ENCODE data around the gene VSIG10L. TPM values are rescaled to one million over a fixed set of nuclear protein-coding genes. Genes with fewer than 3 reads are reported as not detected.

The VSIG10L gene
- polyA plus RNA-seq, 1 donor (not counting 4 experiments of a cell fraction or from before 2014, with no cell fraction given) = 1.5 TPM

GRCh38 chr19:51380379-51380778 lies 38.4 kb upstream of the VSIG10L start:
- no peak for FAIRE-seq
- H3K79me2 ChIP-seq (ENCODE audit: control insufficient read depth, insufficient read depth, low read length) = no peaks in the 10 kb centered on the region
- H3K36me3 ChIP-seq (ENCODE audit: control insufficient read depth in 2 of 2, extremely low read depth in 1 of 2, insufficient read depth in 2 of 2, low read length in 2 of 2) = no peaks in the 10 kb centered on the region
- no peak overlapping the region for H3K27ac ChIP-seq (ENCODE audit: control insufficient read depth, insufficient read depth, low read length)
- no peaks in the 10 kb centered on the region for H3K27me3 ChIP-seq (ENCODE audit: control insufficient read depth, extremely low read depth, insufficient read depth, low read length)
- no peak for DNase-seq (ENCODE audit: low read depth, low spot score)
- H2AFZ ChIP-seq (ENCODE audit: control insufficient read depth, low read length) = no peak overlapping the region
- H3K9me1 ChIP-seq (ENCODE audit: control insufficient read depth, extremely low read depth, insufficient read depth, low read length) = no peaks in the 10 kb centered on the region
- no peaks in the 10 kb centered on the region for H4K20me1 ChIP-seq (ENCODE audit: control insufficient read depth, extremely low read depth, insufficient read depth, low read length)
- no peak overlapping the region for H3K4me3 ChIP-seq (ENCODE audit: control insufficient read depth in 2 of 3, extremely low read depth in 1 of 3, insufficient read depth in 2 of 3, low read depth in 1 of 3, low read length in 3 of 3)
- TF ChIP-seq EZH2 (IDR thresholded peaks at IDR 0.05; ENCODE audit: low read length) (no peak), CTCF (optimal IDR thresholded peaks at IDR 0.05 in 1 of 3, IDR thresholded peaks at IDR 0.05 in 1 of 3, conservative IDR thresholded peaks at IDR 0.05 in 1 of 3; ENCODE audit: extremely low read depth in 1 of 3, insufficient read depth in 2 of 3, low read length in 3 of 3) (no peak)
- H3K4me1 ChIP-seq (ENCODE audit: control insufficient read depth, extremely low read depth, insufficient read depth, low read length) = no peaks in the 10 kb centered on the region
- dilution Hi-C loops (cut with MboI; ENCODE audit: extremely low pct_ligation_motif_present, low sequenced_read_pairs) = no loop called here
- no peak overlapping the region for H3K9ac ChIP-seq (ENCODE audit: control insufficient read depth, extremely low read depth, insufficient read depth, low read length)
- peaks cover 2% of the 10 kb centered on the region for H3K9me3 ChIP-seq (ENCODE audit: control insufficient read depth, low read depth, low read length)
- H3K4me2 ChIP-seq (ENCODE audit: control insufficient read depth, extremely low read depth, insufficient read depth, low read depth, low read length) = no peak overlapping the region

- FAIRE-seq = no peak
- Histone ChIP-seq H3K9me3 (ENCODE audit: control insufficient read depth, low read depth, low read length) (peaks cover 2% of the 10 kb centered on the region), H3K27ac (ENCODE audit: control insufficient read depth, insufficient read depth, low read length) (no peak overlapping the region), H3K9ac (ENCODE audit: control insufficient read depth, extremely low read depth, insufficient read depth, low read length) (no peak overlapping the region), H3K79me2 (ENCODE audit: control insufficient read depth, insufficient read depth, low read length) (no peaks in the 10 kb centered on the region), H3K36me3 (ENCODE audit: control insufficient read depth in 2 of 2, extremely low read depth in 1 of 2, insufficient read depth in 2 of 2, low read length in 2 of 2) (no peaks in the 10 kb centered on the region), H4K20me1 (ENCODE audit: control insufficient read depth, extremely low read depth, insufficient read depth, low read length) (no peaks in the 10 kb centered on the region), H3K9me1 (ENCODE audit: control insufficient read depth, extremely low read depth, insufficient read depth, low read length) (no peaks in the 10 kb centered on the region), H3K4me1 (ENCODE audit: control insufficient read depth, extremely low read depth, insufficient read depth, low read length) (no peaks in the 10 kb centered on the region), H3K4me3 (ENCODE audit: control insufficient read depth in 2 of 3, extremely low read depth in 1 of 3, insufficient read depth in 2 of 3, low read depth in 1 of 3, low read length in 3 of 3) (no peak overlapping the region), H2AFZ (ENCODE audit: control insufficient read depth, low read length) (no peak overlapping the region), H3K4me2 (ENCODE audit: control insufficient read depth, extremely low read depth, insufficient read depth, low read depth, low read length) (no peak overlapping the region), H3K27me3 (ENCODE audit: control insufficient read depth, extremely low read depth, insufficient read depth, low read length) (no peaks in the 10 kb centered on the region)
- TF ChIP-seq CTCF (optimal IDR thresholded peaks at IDR 0.05 in 1 of 3, IDR thresholded peaks at IDR 0.05 in 1 of 3, conservative IDR thresholded peaks at IDR 0.05 in 1 of 3; ENCODE audit: extremely low read depth in 1 of 3, insufficient read depth in 2 of 3, low read length in 3 of 3) (no peak), EZH2 (IDR thresholded peaks at IDR 0.05; ENCODE audit: low read length) (no peak)
- no peak for DNase-seq (ENCODE audit: low read depth, low spot score)
- dilution Hi-C loops (cut with MboI; ENCODE audit: extremely low pct_ligation_motif_present, low sequenced_read_pairs) = no loop called here
Observed at GRCh38 chr19:51377422-51377821, 35.5 kb upstream of the VSIG10L start.

All from keratinocyte (primary cell).